OCI-LY7 (cell line): Measurements from ENCODE around the gene SGIP1. TPM values are rescaled to one million over a fixed set of nuclear protein-coding genes. Genes with fewer than 3 reads are reported as not detected.

Experiments used
- BruUV-seq: library from RNA; stranded (reverse); fragments of 400-500 nt; replicated peaks from 2 replicates; lab custom pipeline; 2021; lab: Mats Ljungman, UMichigan
- CTCF ChIA-PET: fragments of 300-600 bp; sonication (Branson Sonifier 250); formaldehyde crosslinking; loops from one replicate; lab custom pipeline; 2022; ENCODE audit warnings: antibody characterized with exemption; ENCODE audit not compliant: unreplicated experiment; lab: Charles Lee
- POLR2A ChIA-PET: fragments of 300-600 bp; sonication (Branson Sonifier 250); formaldehyde crosslinking; loops from one replicate; lab custom pipeline; 2022; ENCODE audit warnings: antibody characterized with exemption; lab: Charles Lee
- DNase-seq: peaks from one replicate; pipeline ENCODE4 v3.0.0-alpha.2; 2015; ENCODE audit warnings: low spot score
- H2AFZ ChIP-seq: fragments of 200-600 bp; sonication (generic), shearing (Covaris generic); 2 replicates; pipeline ENCODE4 v1.6.1; 2014; ENCODE audit warnings: mild to moderate bottlenecking, antibody characterized with exemption, low read length, moderate library complexity
- H3K27ac ChIP-seq: fragments of 200-600 bp; sonication (generic); 2 replicates; pipeline ENCODE4 v1.5.1; 2014; ENCODE audit warnings: mixed run types, low read depth, mild to moderate bottlenecking, moderate library complexity, low read length, inconsistent platforms; ENCODE audit not compliant: poor library complexity, severe bottlenecking
- H3K36me3 ChIP-seq: fragments of 200-600 bp; sonication (generic); 2 replicates; pipeline ENCODE4 v1.6.1; 2014; ENCODE audit warnings: mild to moderate bottlenecking, antibody characterized with exemption, low read length, moderate library complexity, mixed read lengths; ENCODE audit not compliant: insufficient read depth
- H3K4me1 ChIP-seq: fragments of 200-600 bp; sonication (generic); 2 replicates; pipeline ENCODE4 v1.5.1; 2014; ENCODE audit warnings: mild to moderate bottlenecking, low read length; ENCODE audit not compliant: insufficient read depth, poor library complexity, severe bottlenecking
- H3K4me2 ChIP-seq: fragments of 200-600 bp; sonication (generic); 2 replicates; pipeline ENCODE4 v1.6.1; 2014; ENCODE audit warnings: mild to moderate bottlenecking, low read length
- H3K4me3 ChIP-seq: fragments of 200-600 bp; sonication (generic); 2 replicates; pipeline ENCODE4 v1.5.1; 2014; ENCODE audit warnings: mild to moderate bottlenecking, low read depth, low read length; ENCODE audit not compliant: poor library complexity, severe bottlenecking
- H3K79me2 ChIP-seq: fragments of 200-600 bp; sonication (generic); 2 replicates; pipeline ENCODE4 v1.6.1; 2016; ENCODE audit warnings: low read depth, mild to moderate bottlenecking, low read length, moderate library complexity, mixed read lengths; ENCODE audit not compliant: insufficient read depth
- H3K9me2 ChIP-seq: fragments of 200-600 bp; sonication (generic); 2 replicates; pipeline ENCODE4 v1.6.1; 2016; ENCODE audit warnings: mild to moderate bottlenecking, low read length, mixed read lengths; ENCODE audit not compliant: insufficient read depth
- H3K9me3 ChIP-seq: fragments of 200-600 bp; sonication (generic); 2 replicates; pipeline ENCODE4 v1.6.1; 2014; ENCODE audit warnings: mild to moderate bottlenecking, mixed run types, low read length, mixed read lengths
- H4K20me1 ChIP-seq: fragments of 200-600 bp; sonication (generic); 2 replicates; pipeline ENCODE4 v1.6.1; 2014; ENCODE audit warnings: mild to moderate bottlenecking, antibody characterized with exemption, low read length, moderate library complexity, mixed read lengths; ENCODE audit not compliant: insufficient read depth
- EZH2phosphoT487 ChIP-seq: fragments of 200-600 bp; sonication (generic); IDR thresholded peaks from 2 replicates; pipeline ENCODE4 v1.6.1; 2018; ENCODE audit warnings: low read depth, borderline replicate concordance, mild to moderate bottlenecking, mixed run types, antibody characterized with exemption, low read length, moderate library complexity, mixed read lengths
- intact Hi-C: fragments of 100-400 bp; cut with micrococcal nuclease; formaldehyde crosslinking; loops from one replicate; pipeline ENCODE4 v1.10.0; 2022; ENCODE audit not compliant: unreplicated experiment
- total RNA-seq, 2 experiments: library from RNA; depleted of rRNA in 1 of 2; stranded (reverse); fragments of >200 nt in 1 of 2; shearing (Covaris generic) in 1 of 2; gene quantifications; 2 replicates each; pipeline ENCODE4 v1.2.3, GENCODE V29; 2014 to 2022
- TF ChIP-seq, protein P1 (sequence below): fragments of 200-600 bp; sonication (generic); conservative IDR thresholded peaks from 2 replicates; pipeline ENCODE4 v1.5.1; 2014; ENCODE audit warnings: mild to moderate bottlenecking, antibody characterized with exemption, low read length, moderate library complexity, mixed read lengths

The SGIP1 gene
- total RNA-seq, 2 experiments from 2014 or later, result not detected

DNA sequence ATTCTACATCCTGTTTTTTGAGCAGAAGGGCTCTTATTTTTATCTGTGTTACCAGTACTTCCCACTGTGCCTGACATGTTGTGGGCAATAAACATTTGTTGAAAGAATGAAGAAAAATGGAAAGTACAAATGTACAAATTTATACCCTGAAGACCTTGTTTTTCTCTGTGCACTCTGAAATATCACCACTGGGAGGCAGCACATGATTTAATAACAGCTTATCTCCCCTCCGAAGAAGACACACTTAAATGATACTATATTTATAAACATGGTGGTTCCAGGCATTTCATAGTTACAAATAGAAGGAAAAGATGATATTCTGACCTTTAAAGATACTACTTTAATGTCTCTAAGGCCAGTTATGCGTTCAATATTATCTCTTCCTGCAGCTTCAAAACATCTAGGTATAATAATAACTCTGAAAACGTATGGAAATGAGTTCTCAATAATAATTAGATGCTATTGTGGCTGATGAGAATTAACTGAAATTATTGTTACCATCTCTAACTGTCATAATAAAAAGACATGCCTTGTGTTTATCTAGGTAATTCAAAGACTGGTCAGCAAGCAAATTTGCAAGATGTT, 231.1 kb downstream of the SGIP1 start:
- POLR2A ChIA-PET, result interaction anchor here (0.6 to 1.5 kb wide), 6 partner anchors 9 to 920 kb away, joined by 3 to 7 read pairs (median 3); partner anchors contain the start of gene GADD45A
- DNase-seq, result peak; percentile 79
- intact Hi-C loops, result loop anchor here (1.0 to 10.0 kb wide), 8 partner anchors 219 to 970 kb away; no protein-coding TSS in a partner anchor

DNA sequence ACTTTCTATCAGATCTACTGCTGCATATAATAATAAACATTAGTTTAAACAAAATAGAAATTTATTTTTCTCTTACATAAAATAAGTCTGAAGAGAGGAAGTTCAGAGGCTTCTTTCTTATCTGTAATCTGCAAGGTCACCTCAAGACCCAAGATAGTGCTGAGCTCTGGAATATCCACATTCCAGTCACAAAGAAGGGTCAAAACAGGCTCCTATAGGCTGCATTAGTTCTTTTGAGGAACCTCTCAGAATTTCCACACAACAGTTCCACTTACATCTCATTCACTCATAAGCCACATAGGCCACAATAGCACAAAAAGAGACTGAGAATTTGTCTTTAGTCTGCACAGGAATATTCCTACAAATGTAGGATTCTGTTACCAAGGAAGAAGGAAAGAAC, 233.7 kb downstream of the SGIP1 start:
- H4K20me1 ChIP-seq, result no peaks in the 10 kb centered on the region
- H3K9me3 ChIP-seq, result peaks cover 7% of the 10 kb centered on the region; the same call in 1 of the 2 replicates
- H2AFZ ChIP-seq, result peak overlapping the region; percentile 74
- POLR2A ChIA-PET, result interaction anchor here (0.6 to 2.6 kb wide), 5 partner anchors 8 to 379 kb away, joined by 3 to 9 read pairs (median 3); partner anchors contain the start of genes DNAI4 and MIER1
- no peaks in the 10 kb centered on the region for H3K9me2 ChIP-seq
- peaks cover 77% of the 10 kb centered on the region for H3K4me1 ChIP-seq
- peaks cover 5% of the 10 kb centered on the region for H3K36me3 ChIP-seq
- BruUV-seq, result no TSS peak
- peak overlapping the region; percentile 99 for H3K27ac ChIP-seq
- CTCF ChIA-PET, result interaction anchor here (0.5 kb wide), 1 partner anchor 495 kb away, joined by 3 read pairs; no protein-coding TSS in a partner anchor
- no peaks in the 10 kb centered on the region for H3K79me2 ChIP-seq
- peak overlapping the region; percentile 63 for H3K4me3 ChIP-seq
- H3K4me2 ChIP-seq, result peak overlapping the region; percentile 88
- TF ChIP-seq EZH2phosphoT487, result no peak
- TF ChIP-seq, protein P1, sequence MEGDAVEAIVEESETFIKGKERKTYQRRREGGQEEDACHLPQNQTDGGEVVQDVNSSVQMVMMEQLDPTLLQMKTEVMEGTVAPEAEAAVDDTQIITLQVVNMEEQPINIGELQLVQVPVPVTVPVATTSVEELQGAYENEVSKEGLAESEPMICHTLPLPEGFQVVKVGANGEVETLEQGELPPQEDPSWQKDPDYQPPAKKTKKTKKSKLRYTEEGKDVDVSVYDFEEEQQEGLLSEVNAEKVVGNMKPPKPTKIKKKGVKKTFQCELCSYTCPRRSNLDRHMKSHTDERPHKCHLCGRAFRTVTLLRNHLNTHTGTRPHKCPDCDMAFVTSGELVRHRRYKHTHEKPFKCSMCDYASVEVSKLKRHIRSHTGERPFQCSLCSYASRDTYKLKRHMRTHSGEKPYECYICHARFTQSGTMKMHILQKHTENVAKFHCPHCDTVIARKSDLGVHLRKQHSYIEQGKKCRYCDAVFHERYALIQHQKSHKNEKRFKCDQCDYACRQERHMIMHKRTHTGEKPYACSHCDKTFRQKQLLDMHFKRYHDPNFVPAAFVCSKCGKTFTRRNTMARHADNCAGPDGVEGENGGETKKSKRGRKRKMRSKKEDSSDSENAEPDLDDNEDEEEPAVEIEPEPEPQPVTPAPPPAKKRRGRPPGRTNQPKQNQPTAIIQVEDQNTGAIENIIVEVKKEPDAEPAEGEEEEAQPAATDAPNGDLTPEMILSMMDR, result no peak
- no peak for DNase-seq
- intact Hi-C loops, result loop anchor here (2.0 to 10.0 kb wide), 4 partner anchors 435 to 967 kb away; partner anchors contain the start of gene SERBP1

More for the DNA sequence above, 231.1 kb downstream of the SGIP1 start:
- no peaks in the 10 kb centered on the region for H4K20me1 ChIP-seq
- H2AFZ ChIP-seq, result peak overlapping the region; percentile 93
- H3K4me3 ChIP-seq, result peak overlapping the region; percentile 5
- H3K4me1 ChIP-seq, result peaks cover 56% of the 10 kb centered on the region
- H3K79me2 ChIP-seq, result no peaks in the 10 kb centered on the region
- no peaks in the 10 kb centered on the region; the same call in 1 of the 2 replicates for H3K36me3 ChIP-seq
- no TSS peak for BruUV-seq
- H3K9me2 ChIP-seq, result no peaks in the 10 kb centered on the region
- H3K27ac ChIP-seq, result peak overlapping the region; percentile 99
- peak overlapping the region; percentile 64 for H3K4me2 ChIP-seq
- CTCF ChIA-PET, result interaction anchor here (1.6 kb wide), 1 partner anchor 384 kb away, joined by 5 read pairs; no protein-coding TSS in a partner anchor
- TF ChIP-seq, protein P1, result peak; percentile 99
- TF ChIP-seq EZH2phosphoT487, result no peak
- peaks cover 12% of the 10 kb centered on the region; the same call in 1 of the 2 replicates for H3K9me3 ChIP-seq
